Uterus (tissue), 2 donors: ENCODE results near the gene ERC2.

ENCODE experiments used
- POLR2A ChIP-seq, 2 donors: fragments of 450-650 bp; IDR thresholded peaks; one replicate each; pipeline ENCODE4 v1.6.1; 2016; ENCODE audit warnings: antibody characterized with exemption in 2 of 2, mild to moderate bottlenecking in 1 of 2, moderate library complexity in 1 of 2
- TF ChIP-seq, protein P1 (sequence below), 4 experiments: fragments of 200-600 bp in 2 of 4; fragments of 450-650 bp in 2 of 4; sonication (generic) in 2 of 4; IDR thresholded peaks; one replicate each; pipeline ENCODE4 v1.5.1; 2016 to 2019; ENCODE audit warnings: antibody characterized with exemption in 4 of 4, mild to moderate bottlenecking in 2 of 4, moderate library complexity in 1 of 4

DNA sequence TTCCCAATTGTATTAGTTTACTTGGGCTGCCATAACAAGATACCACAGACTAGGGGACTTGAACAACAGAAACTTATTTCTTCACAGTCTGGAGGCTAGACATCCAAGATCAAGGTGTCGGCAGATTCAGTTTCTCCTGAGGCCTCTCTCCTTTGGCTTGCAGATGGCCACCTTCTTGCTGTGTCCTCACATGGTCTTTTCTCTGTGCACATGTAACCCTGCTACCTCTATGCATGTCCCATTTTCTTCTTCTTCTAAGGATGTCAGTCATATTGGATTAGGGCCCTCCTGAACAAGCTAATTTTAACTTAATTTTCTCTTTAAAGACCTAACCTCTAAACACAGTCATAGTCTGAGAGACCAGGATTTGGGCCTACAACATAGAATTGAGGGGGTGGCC, 644.4 kb downstream of the ERC2 start:
- TF ChIP-seq, protein P1, sequence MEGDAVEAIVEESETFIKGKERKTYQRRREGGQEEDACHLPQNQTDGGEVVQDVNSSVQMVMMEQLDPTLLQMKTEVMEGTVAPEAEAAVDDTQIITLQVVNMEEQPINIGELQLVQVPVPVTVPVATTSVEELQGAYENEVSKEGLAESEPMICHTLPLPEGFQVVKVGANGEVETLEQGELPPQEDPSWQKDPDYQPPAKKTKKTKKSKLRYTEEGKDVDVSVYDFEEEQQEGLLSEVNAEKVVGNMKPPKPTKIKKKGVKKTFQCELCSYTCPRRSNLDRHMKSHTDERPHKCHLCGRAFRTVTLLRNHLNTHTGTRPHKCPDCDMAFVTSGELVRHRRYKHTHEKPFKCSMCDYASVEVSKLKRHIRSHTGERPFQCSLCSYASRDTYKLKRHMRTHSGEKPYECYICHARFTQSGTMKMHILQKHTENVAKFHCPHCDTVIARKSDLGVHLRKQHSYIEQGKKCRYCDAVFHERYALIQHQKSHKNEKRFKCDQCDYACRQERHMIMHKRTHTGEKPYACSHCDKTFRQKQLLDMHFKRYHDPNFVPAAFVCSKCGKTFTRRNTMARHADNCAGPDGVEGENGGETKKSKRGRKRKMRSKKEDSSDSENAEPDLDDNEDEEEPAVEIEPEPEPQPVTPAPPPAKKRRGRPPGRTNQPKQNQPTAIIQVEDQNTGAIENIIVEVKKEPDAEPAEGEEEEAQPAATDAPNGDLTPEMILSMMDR (IDR thresholded peaks at IDR 0.05): no peak
- no peak for TF ChIP-seq POLR2A (IDR thresholded peaks at IDR 0.05)
